GM18502 (cell line): Measurements from ENCODE around the gene CMSS1.
A peak's percentile ranks its signal among the peaks of the same experiment; 100 is the strongest.
"Not testable (repeated sequence)": the region's sequence is repeated elsewhere in the genome, so short reads cannot be mapped to it uniquely, and the experiment has no call there.

Experiments
- ATAC-seq: cut with Tn5 transposase; IDR thresholded peaks from one replicate; pipeline ENCODE4 v1.9.1; 2021; ENCODE audit warnings: mild to moderate bottlenecking; ENCODE audit not compliant: unreplicated experiment, poor library complexity

Gene CMSS1

DNA sequence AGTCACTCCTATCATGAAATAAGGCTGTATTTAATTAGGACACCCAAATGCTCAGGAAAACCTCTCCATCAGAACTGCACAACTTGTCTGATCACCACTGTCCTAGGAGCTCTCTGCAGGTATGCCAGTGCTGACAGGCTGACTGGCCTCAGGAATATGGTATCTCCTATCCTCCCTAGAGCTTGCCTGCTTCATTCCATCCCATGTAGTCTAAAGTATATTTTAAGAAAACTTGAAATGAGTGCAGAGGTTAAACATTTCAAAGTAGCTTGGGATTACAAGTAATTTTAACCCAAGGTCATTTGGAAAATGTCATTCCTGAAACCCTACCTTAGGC, 273.0 kb downstream of the CMSS1 start:
- peak; percentile 5 for ATAC-seq

DNA sequence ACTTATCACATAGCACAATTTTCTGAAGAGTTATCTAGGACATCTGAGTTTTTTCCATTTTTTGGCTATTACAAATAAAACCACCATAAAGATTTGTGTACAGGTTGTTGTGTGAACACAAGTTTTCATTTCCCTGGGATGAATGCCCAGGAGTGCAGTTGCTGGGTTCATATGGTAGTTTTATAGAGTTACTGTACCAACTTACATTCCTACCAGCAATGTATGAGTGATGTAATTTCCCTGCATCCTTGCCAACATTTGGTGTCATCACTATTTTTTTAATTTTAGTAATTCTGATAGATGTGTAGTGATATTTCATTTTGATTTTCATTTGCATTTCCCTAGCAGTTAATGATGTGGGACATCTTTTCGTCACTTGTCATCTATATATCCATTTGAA, 276.2 kb downstream of the CMSS1 start:
- ATAC-seq = no peak

DNA sequence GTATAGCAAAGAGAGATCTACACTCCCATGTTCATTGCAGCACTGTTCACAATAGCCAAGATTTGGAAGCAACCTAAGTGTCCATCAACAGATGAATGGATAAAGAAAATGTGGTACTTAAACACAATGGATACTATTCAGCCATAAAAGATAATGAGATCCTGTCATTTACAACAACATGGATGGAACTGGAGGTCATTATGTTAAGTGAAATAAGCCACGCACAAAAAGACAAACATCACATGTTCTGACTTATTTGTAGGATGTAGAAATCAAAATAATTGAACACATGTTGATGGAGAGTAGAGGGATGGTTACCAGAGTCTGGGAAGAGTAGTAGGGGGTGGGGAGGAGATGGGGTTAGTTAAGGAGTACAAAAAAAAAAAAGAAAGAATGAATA, 278.6 kb downstream of the CMSS1 start:
- not testable (repeated sequence) for ATAC-seq

DNA sequence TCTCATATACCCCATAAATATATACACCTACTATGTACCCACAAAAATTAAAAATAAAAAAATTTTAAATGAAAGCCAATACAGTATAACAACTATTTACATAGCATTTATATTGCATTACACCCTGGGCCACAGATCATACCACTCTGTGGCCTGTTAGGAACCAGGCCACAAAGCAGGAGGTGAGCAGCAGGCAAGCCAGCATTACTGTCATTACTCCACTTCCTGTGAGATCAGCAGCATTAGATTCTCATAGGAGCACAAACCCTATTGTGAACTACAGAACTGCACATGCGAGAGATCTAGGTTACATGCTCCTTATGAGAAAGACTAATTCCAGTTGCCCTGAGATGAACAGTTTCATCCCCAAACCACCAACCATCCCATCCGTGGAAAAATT, 279.2 kb downstream of the CMSS1 start:
- no peak for ATAC-seq

DNA sequence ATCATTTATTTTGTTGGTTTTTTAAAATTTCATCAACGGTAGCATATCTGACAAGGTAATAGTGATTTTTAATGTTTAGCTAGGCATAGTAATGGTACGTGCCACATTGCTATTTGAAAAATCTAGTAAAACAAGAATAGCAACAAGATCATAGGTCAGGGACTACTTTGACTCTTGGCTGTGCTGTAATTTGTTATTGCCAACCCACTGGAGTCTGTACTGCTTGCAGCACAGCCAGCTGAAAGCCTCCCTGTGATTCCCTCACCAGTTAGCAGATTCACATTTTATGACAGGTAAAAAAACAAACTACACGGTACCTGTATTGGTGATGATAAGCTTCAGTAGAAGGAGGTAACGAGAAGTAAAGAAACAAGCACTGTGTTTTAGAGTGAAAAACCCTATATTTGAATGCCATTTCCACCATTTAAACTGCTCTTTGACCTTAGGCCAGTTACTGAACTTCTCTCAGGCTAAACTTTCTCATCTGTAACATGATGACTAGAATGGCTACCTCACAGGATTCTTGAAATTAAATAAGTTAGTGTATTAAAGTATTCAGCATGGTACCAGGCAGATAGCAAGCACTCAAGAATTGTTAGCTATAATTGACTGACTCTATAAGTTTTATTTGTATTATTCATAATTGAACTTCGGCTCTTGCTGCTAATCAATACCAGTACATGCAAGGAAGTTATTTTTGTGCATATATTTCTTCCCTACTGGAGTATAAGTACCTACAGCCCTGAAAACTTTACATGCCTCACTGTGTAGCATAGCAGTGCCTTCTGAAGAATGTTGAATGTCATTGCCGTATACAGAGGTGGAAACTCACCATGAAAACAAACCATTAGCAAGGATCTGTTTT, 280.5 kb downstream of the CMSS1 start:
- no peak for ATAC-seq

DNA sequence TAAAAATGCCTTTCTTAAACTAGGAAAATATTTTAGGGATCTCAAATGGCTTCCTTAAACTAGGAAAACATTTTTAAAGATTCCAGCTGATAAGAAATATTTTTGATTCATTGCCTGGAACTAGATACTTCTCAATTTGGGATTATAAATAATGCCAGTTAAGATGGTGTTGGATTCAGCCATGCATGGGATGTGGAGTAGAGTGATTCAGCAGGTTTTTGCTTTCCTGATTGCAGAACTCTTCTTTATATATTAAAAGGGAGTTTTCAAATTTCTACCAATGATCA, 281.1 kb downstream of the CMSS1 start:
- ATAC-seq = no peak

DNA sequence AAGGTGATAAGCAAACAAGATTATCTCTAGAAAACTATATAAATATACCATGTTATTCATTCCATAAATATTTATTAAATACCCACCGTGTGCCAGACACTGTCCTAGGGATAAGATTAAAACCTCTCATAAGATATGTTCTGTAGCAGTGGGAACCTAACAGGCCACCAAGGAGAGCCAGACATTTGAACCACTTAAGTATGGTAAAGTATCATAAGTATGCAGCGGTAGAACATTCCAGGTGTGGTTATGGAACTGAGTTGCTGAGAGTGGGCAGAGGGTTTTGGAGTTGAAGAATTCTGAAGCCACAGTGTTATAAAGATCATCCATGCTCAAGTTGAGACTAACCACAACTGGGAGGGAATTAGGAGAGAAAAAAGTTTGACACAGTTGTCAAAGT, 282.0 kb downstream of the CMSS1 start:
- ATAC-seq = no peak

DNA sequence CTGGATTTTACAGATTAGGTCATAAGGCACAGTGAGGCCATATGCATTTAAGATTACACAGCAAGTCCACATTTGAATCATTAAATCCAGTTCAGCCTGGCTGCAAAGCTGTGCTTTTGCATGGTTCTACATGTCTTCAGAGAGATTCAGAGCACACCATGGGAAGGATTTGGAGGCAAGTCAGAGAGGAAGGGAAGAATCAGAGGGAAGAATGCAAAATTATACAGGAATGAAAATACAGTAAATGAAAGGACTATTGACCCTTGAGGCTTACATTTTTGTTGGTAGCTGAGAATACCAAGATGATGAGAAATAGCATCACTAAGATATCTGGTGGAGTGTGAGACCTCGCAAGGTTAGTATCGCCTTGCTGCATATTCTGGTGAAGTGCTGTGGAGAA, 282.8 kb downstream of the CMSS1 start:
- no peak for ATAC-seq

DNA sequence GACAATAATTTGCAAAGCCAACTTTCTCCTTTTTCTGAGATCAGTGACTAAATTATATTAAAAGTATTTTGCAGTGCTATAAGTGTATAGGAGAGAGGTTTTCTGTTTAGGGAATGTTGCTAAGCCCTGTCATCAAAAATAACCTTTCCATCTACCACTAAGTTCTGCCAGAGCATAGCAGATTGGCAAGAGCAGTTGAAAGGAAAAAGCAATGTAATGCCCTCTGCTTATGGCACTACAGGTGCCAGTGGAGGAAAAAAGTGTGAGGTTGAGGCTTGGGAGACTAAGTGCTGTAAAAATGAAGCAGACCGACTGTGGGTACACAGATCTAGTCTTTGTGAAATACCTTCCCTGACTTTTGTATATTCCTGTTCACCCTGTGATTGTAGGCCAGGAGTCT, 285.1 kb downstream of the CMSS1 start:
- ATAC-seq = no peak

DNA sequence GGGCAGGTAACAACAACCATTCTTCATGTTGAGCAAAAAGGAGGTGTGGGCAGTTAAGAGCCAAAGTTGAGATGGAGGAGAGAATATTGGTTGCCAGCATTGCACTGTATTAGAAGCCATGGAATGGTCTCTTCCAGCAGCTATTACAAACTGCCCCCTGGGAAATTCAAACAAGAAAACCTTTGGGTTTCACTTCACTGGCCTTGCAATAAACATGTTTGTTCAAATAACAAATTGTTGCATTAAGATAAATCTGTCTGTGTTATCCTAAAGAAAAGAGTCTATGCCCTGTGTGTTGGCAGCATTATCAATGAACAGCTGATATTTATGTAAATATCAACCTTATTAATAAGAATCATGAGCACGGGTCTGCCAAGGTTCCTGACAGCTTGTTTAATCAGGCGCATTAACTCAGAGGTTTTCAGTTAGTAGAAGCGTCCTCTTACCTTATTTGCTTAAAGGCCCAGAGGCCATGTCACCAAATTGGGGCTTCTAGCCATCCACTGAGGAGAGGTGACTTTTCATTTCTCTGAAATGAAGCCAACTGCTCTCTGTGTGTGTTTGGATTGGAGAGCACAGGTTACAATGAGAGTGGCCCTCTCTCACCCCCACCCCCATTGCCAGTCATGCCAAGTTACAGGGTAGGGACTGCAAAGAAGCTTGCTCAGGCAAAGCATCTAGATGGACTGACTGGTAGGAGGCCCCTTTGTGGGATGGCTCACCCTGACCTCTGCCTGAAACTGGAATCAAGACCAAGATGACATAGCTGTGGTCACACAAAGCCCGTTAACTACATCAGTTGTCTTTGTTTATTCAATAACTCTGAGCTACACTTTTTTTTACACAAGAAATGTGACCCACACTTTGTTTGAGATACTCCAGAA, 286.1 kb downstream of the CMSS1 start:
- ATAC-seq = peak; percentile 87

DNA sequence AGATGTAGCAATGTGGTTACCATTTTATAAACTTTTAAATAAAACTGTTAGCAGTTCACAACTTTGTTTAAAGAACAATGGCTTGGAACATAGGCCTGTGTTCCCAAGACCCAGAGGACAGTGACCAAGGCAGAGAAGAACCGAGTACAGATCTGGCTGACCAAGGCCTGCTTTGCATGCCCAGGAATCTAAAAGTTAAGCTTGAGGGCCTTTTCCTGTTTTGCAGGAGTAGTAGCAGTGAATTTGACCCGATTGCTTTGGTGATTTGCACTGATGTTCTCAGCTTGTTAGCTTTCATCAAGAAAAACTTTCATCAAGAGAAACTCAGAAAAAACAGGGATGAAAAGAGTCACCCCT, 286.8 kb downstream of the CMSS1 start:
- ATAC-seq = peak; percentile 42

DNA sequence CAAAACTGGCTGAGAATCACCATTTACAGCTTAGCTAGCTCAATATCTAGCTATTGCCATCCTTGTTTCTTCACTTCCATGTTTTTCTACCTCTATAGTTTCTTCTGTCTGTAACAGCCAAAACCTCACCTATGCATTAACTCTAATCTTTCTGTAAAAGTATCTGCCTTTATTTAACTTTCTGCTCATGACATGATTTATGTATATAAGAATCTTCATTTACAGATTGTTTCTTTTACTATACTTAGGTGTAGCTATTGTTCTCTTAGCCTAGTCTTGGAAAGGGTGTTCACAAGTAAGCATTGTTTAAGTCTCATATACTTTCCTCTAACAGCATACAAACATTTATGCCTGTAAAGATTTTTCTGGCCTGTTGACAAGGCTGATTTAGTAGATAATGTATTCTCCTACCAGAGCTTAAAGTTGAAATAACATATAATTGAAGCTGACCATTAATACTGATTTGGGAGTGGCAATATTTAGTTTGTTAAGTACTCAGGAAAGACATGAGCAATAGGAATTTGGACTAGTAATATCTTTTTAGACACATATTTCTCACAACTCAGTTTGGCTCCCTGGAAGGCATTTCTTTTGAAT, 287.3 kb downstream of the CMSS1 start:
- ATAC-seq = no peak

DNA sequence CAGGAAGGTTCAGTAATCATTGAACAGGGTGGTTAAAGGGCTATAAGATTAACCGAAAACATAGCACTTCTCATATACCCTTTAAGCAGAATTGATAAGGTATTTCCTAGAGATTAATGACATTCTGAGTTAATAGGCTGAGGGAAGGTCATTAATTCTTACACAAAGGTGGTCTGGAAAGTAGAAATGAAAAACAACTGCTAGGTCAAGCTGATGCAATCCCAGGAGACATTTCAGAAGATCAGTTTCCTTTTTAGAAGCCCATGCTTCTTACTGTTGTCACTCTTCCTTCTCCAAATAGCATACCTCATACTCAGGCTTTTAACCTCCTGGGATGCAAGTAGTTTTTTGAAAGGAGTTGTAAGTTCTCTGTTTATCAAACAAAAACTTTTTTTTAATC, 287.8 kb downstream of the CMSS1 start:
- ATAC-seq = peak; percentile 46

DNA sequence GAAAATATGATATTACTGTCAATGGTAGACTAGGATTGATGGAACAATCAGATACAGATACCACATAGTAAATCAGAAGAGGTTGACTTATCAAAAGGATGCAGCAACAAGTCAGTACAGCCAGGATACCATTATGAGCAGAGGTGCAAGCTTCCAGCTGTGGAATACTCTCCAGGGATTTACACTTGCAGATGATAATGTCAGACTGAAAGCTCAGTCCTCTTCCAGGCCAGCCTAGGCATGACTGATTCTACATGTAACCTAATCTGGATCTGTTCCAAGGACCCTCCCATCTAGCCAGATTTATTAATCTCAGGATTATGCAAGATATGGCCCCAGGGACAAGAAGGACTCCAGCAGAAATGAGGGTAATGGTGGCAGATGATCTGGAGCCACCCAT, 288.4 kb downstream of the CMSS1 start:
- no peak for ATAC-seq

DNA sequence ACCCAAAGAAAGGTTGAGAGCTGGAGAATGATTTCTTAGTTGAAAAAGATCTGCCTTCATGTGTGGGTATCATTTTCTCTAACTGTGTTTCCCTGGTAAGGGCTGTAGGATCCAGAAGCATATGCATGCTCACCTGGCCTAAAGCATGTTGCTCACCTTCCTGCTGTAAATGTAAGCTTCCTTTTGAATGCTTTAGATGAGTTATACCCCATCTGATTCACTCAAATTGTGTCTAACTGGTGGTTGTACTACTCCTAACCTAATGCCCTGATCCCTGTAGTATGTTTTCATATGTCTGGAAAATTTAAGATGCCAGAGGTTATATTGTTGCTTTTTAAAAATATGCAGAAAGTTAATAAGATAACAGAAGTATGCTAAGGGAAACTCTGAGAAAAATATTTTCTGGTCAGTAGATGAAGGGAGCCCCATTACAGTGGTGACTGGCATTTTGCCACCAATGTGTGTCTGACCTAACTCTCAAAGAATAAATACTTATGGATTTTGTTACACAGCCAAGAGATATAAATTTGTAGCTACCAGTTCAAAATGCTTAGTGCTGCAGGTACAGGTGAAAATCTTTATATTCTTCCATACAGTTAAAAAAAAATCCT, 289.0 kb downstream of the CMSS1 start:
- no peak for ATAC-seq

DNA sequence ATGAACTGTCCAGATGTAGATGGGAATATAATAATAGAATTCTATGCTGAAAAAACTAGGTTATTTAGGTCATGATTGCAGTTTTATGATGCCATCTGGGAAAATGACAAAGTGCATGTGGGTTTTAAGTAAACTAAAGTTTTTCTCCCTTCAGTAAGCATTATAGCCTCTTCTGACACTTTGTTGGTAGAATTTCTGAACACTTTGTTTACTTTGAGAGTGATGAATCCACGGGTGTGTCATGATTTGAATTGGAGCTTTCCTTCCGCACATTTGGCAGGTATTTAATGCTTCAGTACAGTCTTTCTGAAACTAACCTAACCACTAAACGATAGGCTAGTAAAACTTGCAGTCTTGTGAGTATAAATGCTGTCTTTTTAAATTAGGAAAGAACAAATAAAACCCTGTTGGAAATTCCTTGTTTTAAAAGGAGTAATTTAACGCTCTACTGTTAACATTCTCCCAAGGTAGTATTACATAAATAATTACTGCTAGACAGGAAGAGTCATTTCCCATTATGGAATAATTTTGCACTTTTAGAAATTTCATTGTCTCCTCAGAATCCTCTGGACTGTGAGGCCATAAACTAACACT, 289.7 kb downstream of the CMSS1 start:
- ATAC-seq = no peak

DNA sequence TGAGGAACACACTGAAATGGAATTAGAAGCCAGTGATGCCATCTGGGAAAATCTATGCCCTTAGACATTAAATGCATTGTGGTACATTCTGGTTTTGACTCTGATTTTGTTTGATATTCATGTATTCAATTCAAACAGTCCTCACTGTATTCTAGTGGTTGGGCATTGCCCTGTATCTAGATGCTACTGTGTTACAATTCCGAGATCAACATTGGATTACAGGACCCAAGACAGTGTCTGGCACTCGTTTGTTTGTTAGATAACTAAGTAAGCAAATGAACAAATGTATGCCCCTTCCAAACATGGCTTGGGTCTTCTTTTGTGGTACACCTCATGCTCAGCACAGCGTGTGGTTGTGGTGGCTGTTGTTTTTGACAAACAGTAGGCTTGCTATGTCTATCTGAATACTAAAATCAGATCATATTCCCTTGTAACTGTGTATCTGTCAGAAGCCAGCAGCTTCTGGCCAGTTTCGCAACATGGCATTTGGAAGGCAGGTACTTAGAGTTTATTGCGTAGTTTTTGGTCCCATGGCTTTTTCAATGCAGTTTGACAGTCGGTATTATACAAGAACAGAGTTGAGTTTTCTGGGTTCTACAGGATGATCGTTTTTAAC, 290.9 kb downstream of the CMSS1 start:
- ATAC-seq = no peak

DNA sequence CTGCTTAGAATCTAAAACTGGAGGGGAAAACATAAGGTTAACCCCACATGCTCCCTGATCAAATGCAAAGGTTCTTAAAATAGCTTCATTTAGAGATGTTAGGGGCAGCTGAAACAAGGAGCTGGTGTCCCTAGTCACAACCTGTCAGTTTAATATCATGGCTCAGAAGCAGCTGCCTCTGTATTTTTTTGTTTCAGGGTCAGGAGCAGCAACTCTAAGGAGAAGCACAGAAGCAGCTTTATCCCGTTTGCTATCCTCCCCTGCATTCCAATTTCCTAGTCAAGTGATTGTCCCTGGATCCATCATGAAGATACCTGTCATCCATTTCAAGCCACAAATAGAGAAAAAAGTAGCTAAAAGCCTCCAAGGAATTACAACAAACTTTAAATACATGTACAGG, 292.5 kb downstream of the CMSS1 start:
- no peak for ATAC-seq

DNA sequence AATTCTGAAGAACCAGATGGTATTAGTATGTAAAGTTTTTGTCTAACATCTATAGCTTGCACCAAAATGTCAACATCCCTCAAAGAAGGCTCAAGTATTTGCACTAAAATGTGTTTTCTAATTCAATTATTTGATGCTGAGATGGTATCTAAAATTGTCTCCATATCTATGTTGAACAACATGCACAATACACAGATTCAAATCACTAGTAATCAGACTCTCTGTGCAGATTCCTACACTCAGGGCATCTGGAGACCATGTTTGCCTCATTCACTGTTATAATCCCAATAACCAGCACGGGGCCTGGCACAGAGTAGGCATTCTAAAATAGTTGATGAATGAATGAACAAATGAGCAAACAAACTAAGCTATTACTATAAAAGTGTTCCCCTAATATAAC, 294.1 kb downstream of the CMSS1 start:
- ATAC-seq = no peak

DNA sequence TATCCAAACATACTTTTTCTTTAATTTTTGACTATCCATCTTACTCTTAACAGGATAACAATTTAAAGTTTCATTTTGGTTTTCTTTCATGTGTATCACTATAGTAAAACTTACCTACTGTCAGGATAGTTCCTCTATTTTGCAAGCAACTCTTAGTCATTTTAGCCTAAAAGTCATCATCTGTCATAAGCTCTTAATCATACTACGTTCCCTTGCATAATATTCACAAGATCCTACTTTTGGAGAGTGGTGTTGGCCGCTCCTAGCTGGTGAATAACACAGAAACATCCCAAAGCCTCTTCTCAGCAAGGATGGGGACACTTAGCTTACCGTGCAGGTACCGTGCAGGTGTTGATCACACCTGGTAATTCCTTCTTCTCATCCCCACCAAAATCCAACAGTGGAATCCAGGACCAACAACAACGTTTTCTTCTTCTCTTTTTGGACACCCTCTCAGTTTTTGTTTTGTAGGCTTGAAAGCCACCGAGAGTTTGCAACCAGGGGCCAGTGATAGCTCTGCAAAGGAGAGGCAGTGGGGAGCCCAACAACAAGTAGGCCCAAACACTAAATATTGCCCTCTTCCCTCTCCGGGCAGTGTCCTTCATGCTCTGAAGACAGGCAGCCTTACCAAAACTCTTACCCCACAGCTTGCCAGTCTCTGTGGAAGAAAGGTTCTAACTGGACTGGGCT, 296.2 kb downstream of the CMSS1 start:
- ATAC-seq = no peak
